Tibial nerve (tissue), 3 donors: ENCODE data around the gene TCF23.

Source experiments
- CTCF ChIP-seq, 5 experiments: fragments of 200-600 bp in 3 of 5; fragments of 450-650 bp in 2 of 5; sonication (generic) in 3 of 5; IDR thresholded peaks; one replicate each; pipeline ENCODE4 v1.5.1; 2016 to 2019; ENCODE audit warnings: antibody characterized with exemption in 5 of 5, mild to moderate bottlenecking in 3 of 5, moderate library complexity in 2 of 5
- POLR2A ChIP-seq, 2 donors: fragments of 450-650 bp; IDR thresholded peaks; one replicate each; pipeline ENCODE4 v1.6.1; 2017; ENCODE audit warnings: antibody characterized with exemption in 2 of 2, mild to moderate bottlenecking in 2 of 2, moderate library complexity in 2 of 2

- TF ChIP-seq CTCF (IDR thresholded peaks at IDR 0.05) (no peak), POLR2A (IDR thresholded peaks at IDR 0.05) (no peak)
Observed at GRCh38 chr2:27164960-27165763, 16.4 kb downstream of the TCF23 start.
